CMK (cell line): ENCODE data around the gene TATDN3.
"Not testable (repeated sequence)": the region's sequence is repeated elsewhere in the genome, so short reads cannot be mapped to it uniquely, and the experiment has no call there.

Experiments
- DNase-seq: peaks from one replicate; pipeline ENCODE4 v3.0.0-alpha.2; 2010; ENCODE audit warnings: low read depth

The TATDN3 gene

GRCh38 chr1:212791676-212792395, at the start of gene TATDN3, which contains the start of gene NSL1:
Gene TATDN3 (plus strand): TSS chr1:212791894. CDS start chr1:212791922, 28 bp downstream.
Gene NSL1 (minus strand): TSS chr1:212791777. CDS start chr1:212791763, 14 bp downstream.
- peak; percentile 95 for DNase-seq

GRCh38 chr1:212743901-212744475, 47.7 kb upstream of the TATDN3 start:
- DNase-seq = no peak

GRCh38 chr1:212745303-212745702, 46.4 kb upstream of the TATDN3 start:
- no peak for DNase-seq

- no peak for DNase-seq
Measured at GRCh38 chr1:212746546-212746945, 45.1 kb upstream of the TATDN3 start.

- peak; percentile 27 for DNase-seq
Measured at GRCh38 chr1:212749821-212750535, 41.7 kb upstream of the TATDN3 start.

- DNase-seq = no peak
Measured at GRCh38 chr1:212752252-212752933, 39.3 kb upstream of the TATDN3 start.

GRCh38 chr1:212752934-212753497, 38.7 kb upstream of the TATDN3 start:
- DNase-seq = no peak

GRCh38 chr1:212753749-212754148, 37.9 kb upstream of the TATDN3 start:
- no peak for DNase-seq

- no peak for DNase-seq
Measured at GRCh38 chr1:212754193-212754592, 37.5 kb upstream of the TATDN3 start.

GRCh38 chr1:212754680-212755079, 37.0 kb upstream of the TATDN3 start:
- no peak for DNase-seq

- no peak for DNase-seq
Measured at GRCh38 chr1:212759683-212760082, 32.0 kb upstream of the TATDN3 start.

- DNase-seq = no peak
Measured at GRCh38 chr1:212760126-212760823, 31.4 kb upstream of the TATDN3 start.

- no peak for DNase-seq
Measured at GRCh38 chr1:212762234-212762633, 29.5 kb upstream of the TATDN3 start.

- DNase-seq = no peak
Measured at GRCh38 chr1:212762839-212763238, 28.9 kb upstream of the TATDN3 start.

GRCh38 chr1:212764718-212765281, 26.9 kb upstream of the TATDN3 start:
- not testable (repeated sequence) for DNase-seq

GRCh38 chr1:212766825-212767224, 24.9 kb upstream of the TATDN3 start:
- DNase-seq = not testable (repeated sequence)

GRCh38 chr1:212769459-212770167, 22.1 kb upstream of the TATDN3 start:
- DNase-seq = no peak

GRCh38 chr1:212771341-212771740, 20.4 kb upstream of the TATDN3 start:
- DNase-seq = no peak

- DNase-seq = no peak
Measured at GRCh38 chr1:212773011-212773410, 18.7 kb upstream of the TATDN3 start.

GRCh38 chr1:212774584-212774983, 17.1 kb upstream of the TATDN3 start:
- DNase-seq = no peak
